K562 (cell line): ENCODE measurements around the gene GABBR1.

Experiments used
- CBFA2T2 ChIP-seq: fragments of 450-650 bp; conservative IDR thresholded peaks from 2 replicates; pipeline ENCODE4 v1.6.1; 2017; ENCODE audit warnings: mild to moderate bottlenecking
- CEBPB ChIP-seq: fragments of 450-650 bp; IDR thresholded peaks from 2 replicates; pipeline ENCODE4 v1.6.1; 2016; ENCODE audit warnings: missing genetic modification characterization, missing compliant biosample characterization
- CHAMP1 ChIP-seq: fragments of 450-650 bp; IDR thresholded peaks from 2 replicates; pipeline ENCODE4 v1.6.1; 2016; ENCODE audit warnings: mild to moderate bottlenecking
- PHB ChIP-seq: fragments of 250-450 bp; sonication (Bioruptor Pico); IDR thresholded peaks from 2 replicates; pipeline ENCODE4 v1.5.0; 2021
- POLR2A ChIP-seq: fragments of 450-650 bp; conservative IDR thresholded peaks from 2 replicates; pipeline ENCODE4 v1.6.1; 2016
- POLR2AphosphoS5 ChIP-seq: IDR thresholded peaks from 2 replicates; pipeline ENCODE4 v1.6.1; 2011; ENCODE audit warnings: mild to moderate bottlenecking, low read depth, low read length, moderate library complexity; ENCODE audit not compliant: control insufficient read depth, insufficient read depth
- ZBTB33 ChIP-seq: sonication (generic); formaldehyde crosslinking; IDR thresholded peaks from 2 replicates; pipeline ENCODE4 v1.8.1; 2023; ENCODE audit warnings: mild to moderate bottlenecking, missing genetic modification reagents
- ZNF174 ChIP-seq: fragments of 250-450 bp; sonication (Bioruptor Pico); IDR thresholded peaks from 2 replicates; pipeline ENCODE4 v1.4.0; 2020; ENCODE audit warnings: mild to moderate bottlenecking
- ZNF212 ChIP-seq: fragments of 450-650 bp; formaldehyde crosslinking; IDR thresholded peaks from 2 replicates; pipeline ENCODE4 v1.4.0; 2020; ENCODE audit warnings: mild to moderate bottlenecking
- ZNF780A ChIP-seq: fragments of 250-450 bp; sonication (Bioruptor Pico); IDR thresholded peaks from 2 replicates; pipeline ENCODE4 v1.5.0; 2021; ENCODE audit warnings: mild to moderate bottlenecking

DNA sequence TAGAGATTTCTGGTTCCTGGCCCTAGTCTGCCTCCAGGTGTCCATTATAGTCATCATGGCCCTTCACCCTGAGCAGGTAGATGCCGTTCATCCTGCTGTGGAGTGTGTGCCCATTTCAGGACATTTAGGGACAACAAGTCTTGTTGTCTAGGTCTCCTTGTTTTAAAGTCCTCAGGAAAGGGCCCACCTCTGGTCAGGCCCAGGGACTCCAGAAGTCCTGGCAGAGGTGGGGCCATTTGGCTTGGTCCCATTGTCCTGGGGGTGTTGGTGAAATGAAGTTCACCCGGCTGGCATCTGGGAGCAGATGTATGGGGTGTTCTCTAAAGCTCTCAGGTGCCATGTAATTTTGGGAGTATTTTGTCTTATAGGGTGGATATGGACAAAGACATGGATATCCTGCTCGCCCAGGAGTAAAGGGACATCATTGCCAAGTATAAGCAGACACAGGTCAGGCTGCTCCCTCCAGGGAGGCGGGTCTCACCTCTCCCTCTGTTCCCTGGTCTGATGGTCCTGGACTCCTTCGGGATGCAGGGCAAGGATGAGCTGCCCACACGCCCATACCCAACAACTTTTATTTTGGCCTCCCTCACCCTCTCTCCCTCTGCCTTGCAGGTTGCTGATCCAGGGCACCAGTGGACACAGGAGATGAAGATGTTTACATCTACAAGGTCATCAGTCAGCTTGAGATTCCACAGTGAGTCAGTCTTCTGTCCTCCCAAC lies 113.5 kb downstream of the GABBR1 start:
- TF ChIP-seq ZBTB33 (CRISPR knock-in tag) (no peak), ZNF174 (CRISPR knock-in tag) (no peak), ZNF212 (CRISPR knock-in tag) (no peak), ZNF780A (no peak), CEBPB (tag) (no peak), PHB (no peak), POLR2AphosphoS5 (no peak), CHAMP1 (no peak), CBFA2T2 (no peak), POLR2A (no peak)
